T-cell (primary cell): ENCODE data around the gene SMAD6. TPM values are rescaled to one million over a fixed set of nuclear protein-coding genes. Genes with fewer than 3 reads are reported as not detected.

Experiments
- ATAC-seq, 4 experiments: fragments of 200-7000 bp in 3 of 4; fragments of 150-1000 bp in 1 of 4; cut with Tn5 transposase; replicated peaks in 1 of 4; 1 replicate in 3 of 4; 2 replicates in 1 of 4; pipeline ENCODE4 v1.10.0; 2021; ENCODE audit warnings: moderate library complexity in 3 of 4, mild to moderate bottlenecking in 2 of 4, moderate number of reproducible peaks in 1 of 4
- CTCF ChIA-PET, 2 donors: fragments of 300-600 bp; sonication (Branson Sonifier 250); formaldehyde crosslinking; loops; one replicate each; lab custom pipeline; 2022; ENCODE audit warnings: antibody characterized with exemption in 2 of 2; lab: Charles Lee
- POLR2A ChIA-PET, 2 donors: fragments of 300-600 bp; sonication (Branson Sonifier 250); formaldehyde crosslinking; loops; one replicate each; lab custom pipeline; 2022; ENCODE audit warnings: antibody characterized with exemption in 2 of 2; lab: Charles Lee
- DNase-seq, 35 experiments: peaks; one replicate each; pipeline versions ENCODE4 v3.0.0 to v3.0.0-alpha.2; 2013 to 2023
- H3K27ac ChIP-seq: one replicate; pipeline ENCODE4 v1.5.1; 2013; ENCODE audit warnings: low read length
- H3K27me3 ChIP-seq, 2 experiments: replicated peaks in 1 of 2; 1 replicate in 1 of 2; 2 replicates in 1 of 2; pipeline versions ENCODE4 v1.6.1 to v1.7.0; 2013; ENCODE audit warnings: low read length in 1 of 2, mixed read lengths in 1 of 2; ENCODE audit not compliant: control insufficient read depth in 2 of 2, insufficient read depth in 2 of 2; ENCODE audit errors: extremely low read depth in 1 of 2
- H3K36me3 ChIP-seq, 2 donors: 1 replicate in 1 of 2; 2 replicates in 1 of 2; pipeline versions ENCODE4 v1.6.1 to v1.7.0; 2013; ENCODE audit warnings: low read length in 1 of 2; ENCODE audit not compliant: control insufficient read depth in 2 of 2, insufficient read depth in 1 of 2; ENCODE audit errors: extremely low read depth in 1 of 2
- H3K4me1 ChIP-seq, 2 experiments: 1 replicate in 1 of 2; 2 replicates in 1 of 2; pipeline versions ENCODE4 v1.6.1 to v1.7.0; 2013; ENCODE audit warnings: low read length in 2 of 2, mixed read lengths in 1 of 2; ENCODE audit not compliant: insufficient read depth in 2 of 2, control insufficient read depth in 1 of 2; ENCODE audit errors: extremely low read depth in 1 of 2
- H3K4me3 ChIP-seq, 2 donors: 1 replicate in 1 of 2; 2 replicates in 1 of 2; pipeline versions ENCODE4 v1.5.1 to v1.7.0; 2013; ENCODE audit warnings: mild to moderate bottlenecking in 2 of 2, low read length in 1 of 2, moderate library complexity in 1 of 2; ENCODE audit not compliant: control insufficient read depth in 1 of 2; ENCODE audit errors: extremely low read depth in 1 of 2
- H3K9me3 ChIP-seq: 2 replicates; pipeline ENCODE4 v1.7.0; 2013
- H3K27ac Mint-ChIP-seq, 2 donors: one replicate each; pipeline ENCODE4 v1.8.0; 2020 to 2021; ENCODE audit warnings: mild to moderate bottlenecking in 2 of 2, mixed read lengths in 2 of 2
- H3K27me3 Mint-ChIP-seq, 2 donors: one replicate each; pipeline ENCODE4 v1.8.0; 2021 to 2022; ENCODE audit warnings: mixed read lengths in 2 of 2
- H3K36me3 Mint-ChIP-seq: one replicate; pipeline ENCODE4 v1.8.0; 2021; ENCODE audit warnings: mixed read lengths
- H3K4me1 Mint-ChIP-seq, 3 donors: one replicate each; pipeline ENCODE4 v1.8.0; 2020 to 2022; ENCODE audit warnings: mixed read lengths in 3 of 3, mild to moderate bottlenecking in 1 of 3
- H3K4me3 Mint-ChIP-seq, 3 donors: one replicate each; pipeline ENCODE4 v1.8.0; 2020 to 2022; ENCODE audit warnings: mild to moderate bottlenecking in 3 of 3, mixed read lengths in 3 of 3, moderate library complexity in 3 of 3
- H3K9me3 Mint-ChIP-seq, 3 donors: one replicate each; pipeline ENCODE4 v1.8.0; 2020 to 2022; ENCODE audit warnings: mixed read lengths in 3 of 3
- WGBS: methylation state at CpG from one replicate; pipeline ENCODE4 v1.1.5; 2013; ENCODE audit warnings: missing lambda C conversion rate; ENCODE audit not compliant: insufficient coverage; 5-methylcytosine and 5-hydroxymethylcytosine counted together
- total RNA-seq, 35 experiments: library from RNA in 6 of 35; stranded (reverse) in 6 of 35; fragments of 120-200 nt in 1 of 35; gene quantifications; one replicate each; pipeline versions ENCODE4 v1.2.1 to v1.2.4 and lab custom pipeline; 2013 to 2026

The SMAD6 gene
- total RNA-seq, 5 donors from 2014 or later (not counting 1 experiment from before 2014, with no cell fraction given) = 0.13 to 0.55 (median 0.33) TPM

DNA sequence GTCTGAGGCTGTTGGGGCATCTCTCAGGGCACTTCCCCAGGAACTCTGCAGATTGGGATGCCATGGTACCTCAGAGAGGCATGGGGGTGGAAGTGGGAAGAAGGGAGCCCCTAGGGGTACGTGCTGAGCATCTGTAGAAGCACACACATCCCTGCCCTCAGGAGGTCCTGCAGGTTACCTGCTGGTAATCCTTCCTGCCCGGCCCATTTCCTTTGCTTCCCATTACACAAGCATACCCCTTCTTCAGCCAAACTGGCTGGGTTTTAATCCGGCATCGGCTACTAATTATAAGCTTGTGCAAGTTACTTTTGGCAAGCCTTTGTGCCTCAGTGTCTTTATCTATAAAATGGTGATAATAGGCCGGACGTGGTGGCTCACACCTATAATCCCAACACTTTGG is 3.1 kb upstream of the SMAD6 start:
- H3K4me3 Mint-ChIP-seq = no peak overlapping the region

DNA sequence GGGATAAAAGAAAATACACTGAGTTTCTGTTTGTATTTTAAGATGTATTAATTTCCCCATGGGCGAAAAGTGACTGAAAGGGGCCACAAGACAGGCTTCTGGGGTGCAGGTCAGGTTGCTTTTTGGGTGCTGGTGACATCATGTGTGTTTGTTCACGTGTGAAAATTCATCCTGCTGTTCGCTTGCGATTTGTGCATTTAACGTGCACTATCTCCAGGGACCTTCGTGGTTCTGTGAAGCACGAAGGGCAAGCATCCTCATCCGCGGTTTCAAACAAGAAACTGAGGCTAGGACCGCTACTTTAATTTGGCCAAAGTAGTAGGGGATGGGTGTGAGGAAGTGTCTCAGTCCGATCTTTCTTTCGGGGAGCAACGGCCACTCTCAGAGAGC is 1.6 kb upstream of the SMAD6 start:
- DNase-seq = peak in 2 of 35 experiments; percentile 2 to 4

More for the DNA sequence above, 3.1 kb upstream of the SMAD6 start:
- no peak overlapping the region for H3K27ac Mint-ChIP-seq
- peaks cover 5 to 8% of the 10 kb centered on the region in 2 donors for H3K27me3 Mint-ChIP-seq
- H3K4me1 Mint-ChIP-seq = peaks cover 14 to 21% (median 20%) of the 10 kb centered on the region in 3 donors
- H3K27me3 ChIP-seq = peaks cover 0 to 17% of the 10 kb centered on the region in 2 experiments
- H3K9me3 Mint-ChIP-seq = no peaks in the 10 kb centered on the region
- no peak overlapping the region for H3K4me3 ChIP-seq
- POLR2A ChIA-PET = no interaction called here
- no peak overlapping the region for H3K27ac ChIP-seq
- DNase-seq (no peak), ATAC-seq (no peak)
- CTCF ChIA-PET = interaction anchor here in 1 of 2 donors (0.7 kb wide), 1 partner anchor 494 kb away, joined by 3 read pairs; no protein-coding TSS in a partner anchor
- no peaks in the 10 kb centered on the region for H3K36me3 ChIP-seq
- H3K9me3 ChIP-seq = no peaks in the 10 kb centered on the region
- H3K36me3 Mint-ChIP-seq = no peaks in the 10 kb centered on the region
- 80% methylated on average over 1 of the region's 6 CpGs for WGBS
- peaks cover 10 to 27% of the 10 kb centered on the region in 2 experiments for H3K4me1 ChIP-seq

DNA sequence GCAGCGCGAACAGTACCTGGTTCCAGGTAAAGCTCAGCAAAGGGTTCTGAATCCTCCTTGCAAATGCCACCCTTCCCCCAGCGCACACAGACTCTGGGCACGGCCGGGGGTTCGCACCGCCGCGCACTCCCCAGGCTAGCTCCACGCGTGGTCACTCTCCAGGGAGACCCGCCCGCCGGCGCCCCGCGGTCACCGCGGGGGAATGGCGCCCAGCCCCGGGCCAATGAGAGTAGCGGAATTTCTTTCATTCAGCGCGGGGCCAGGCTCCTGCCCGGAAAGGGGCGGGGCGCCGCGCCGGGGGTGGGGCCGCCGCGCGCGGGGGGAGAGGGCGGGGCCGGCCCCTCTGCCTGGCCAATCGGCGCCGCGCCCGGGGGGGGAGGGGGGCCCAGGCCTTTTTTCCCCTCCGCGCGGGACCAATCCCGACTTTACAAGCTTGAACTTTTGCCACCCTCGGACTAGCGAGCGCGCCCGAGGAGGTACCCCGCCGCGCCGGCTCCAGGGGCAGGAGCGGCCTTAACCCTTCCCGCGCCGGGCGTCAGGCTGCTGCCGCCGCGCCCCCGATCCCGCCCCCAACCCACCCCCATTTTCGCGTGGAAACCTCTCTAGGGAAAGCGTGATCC is 1.1 kb upstream of the SMAD6 start:
- Histone ChIP-seq H3K4me3 (peak overlapping the region; percentile 52 to 89), H3K27ac (no peak overlapping the region), H3K36me3 (no peaks in the 10 kb centered on the region), H3K27me3 (peaks cover 0 to 32% of the 10 kb centered on the region in 2 experiments), H3K4me1 (peaks cover 8 to 29% of the 10 kb centered on the region in 2 experiments), H3K9me3 (no peaks in the 10 kb centered on the region)
- no peaks in the 10 kb centered on the region for H3K36me3 Mint-ChIP-seq
- peaks cover 16 to 24% (median 22%) of the 10 kb centered on the region in 3 donors for H3K4me1 Mint-ChIP-seq
- H3K9me3 Mint-ChIP-seq = no peaks in the 10 kb centered on the region
- peak; percentile 84 to 90 (median 85) for ATAC-seq
- ChIA-PET POLR2A (no interaction called here), CTCF (no interaction called here)
- peaks cover 14 to 25% of the 10 kb centered on the region in 2 donors for H3K27me3 Mint-ChIP-seq
- H3K4me3 Mint-ChIP-seq = peak overlapping the region; percentile 84 to 95 (median 86)
- peak; percentile 53 to 87 (median 76) for DNase-seq
- under 1% methylated on average over 41 of the region's 68 CpGs for WGBS
- peak overlapping the region in 1 of 2 donors; percentile 71 for H3K27ac Mint-ChIP-seq

More for the DNA sequence above, 1.6 kb upstream of the SMAD6 start:
- peaks cover 8 to 29% of the 10 kb centered on the region in 2 experiments for H3K4me1 ChIP-seq
- Mint-ChIP-seq H3K4me3 (peak overlapping the region; percentile 82 to 95 (median 82)), H3K4me1 (peaks cover 16 to 24% (median 22%) of the 10 kb centered on the region in 3 donors), H3K27ac (peak overlapping the region in 1 of 2 donors; percentile 71), H3K9me3 (no peaks in the 10 kb centered on the region), H3K27me3 (peaks cover 14 to 21% of the 10 kb centered on the region in 2 donors), H3K36me3 (no peaks in the 10 kb centered on the region)
- WGBS = 6% methylated on average over 12 of the region's 13 CpGs
- peak overlapping the region; percentile 52 to 74 for H3K4me3 ChIP-seq
- POLR2A ChIA-PET = no interaction called here
- H3K36me3 ChIP-seq = no peaks in the 10 kb centered on the region
- peaks cover 0 to 27% of the 10 kb centered on the region in 2 experiments for H3K27me3 ChIP-seq
- H3K27ac ChIP-seq = no peak overlapping the region
- CTCF ChIA-PET = no interaction called here
- ATAC-seq = peak in 2 of 4 experiments; percentile 1 to 2
- no peaks in the 10 kb centered on the region for H3K9me3 ChIP-seq

DNA sequence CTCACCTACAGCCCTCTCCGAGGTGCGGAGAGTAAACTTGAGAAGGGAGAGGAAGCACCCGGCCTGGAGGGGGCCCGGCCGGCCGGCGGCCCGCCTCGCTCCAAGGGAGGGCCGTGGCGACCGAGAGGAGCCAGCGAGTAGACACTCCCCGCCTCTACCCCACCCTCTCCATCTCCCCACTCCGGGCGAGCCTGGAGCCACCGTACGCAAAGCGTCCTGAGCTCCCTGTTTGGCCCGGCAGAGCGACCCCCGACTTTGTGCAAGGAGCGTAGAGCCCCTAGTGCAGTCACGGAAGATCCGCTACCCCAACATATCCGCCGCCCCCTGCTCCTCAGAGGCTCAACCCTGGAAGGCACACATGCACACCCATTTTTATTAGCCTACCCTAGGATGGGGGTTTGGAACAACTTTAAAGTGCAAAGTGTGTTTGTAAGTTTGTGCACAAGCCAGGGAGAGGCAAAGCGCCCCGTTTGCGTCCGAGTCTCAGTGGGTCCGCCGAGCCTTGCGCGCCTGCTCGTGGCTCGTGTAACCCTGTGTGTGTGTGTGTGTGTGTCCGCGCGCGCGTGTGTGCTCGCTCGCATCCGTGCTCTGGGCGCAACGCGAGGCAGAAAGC is 508 bp upstream of the SMAD6 start:
- no peaks in the 10 kb centered on the region for H3K9me3 ChIP-seq
- Mint-ChIP-seq H3K4me3 (peak overlapping the region; percentile 84 to 95 (median 86)), H3K27ac (peak overlapping the region in 1 of 2 donors; percentile 11), H3K9me3 (no peaks in the 10 kb centered on the region), H3K27me3 (peaks cover 14 to 25% of the 10 kb centered on the region in 2 donors), H3K4me1 (peaks cover 16 to 24% (median 22%) of the 10 kb centered on the region in 3 donors), H3K36me3 (no peaks in the 10 kb centered on the region)
- 1% methylated on average over 23 of the region's 48 CpGs for WGBS
- DNase-seq (peak in 18 of 35 experiments; percentile 4 to 54 (median 21)), ATAC-seq (peak; percentile 35 to 50 (median 44))
- H3K27ac ChIP-seq = no peak overlapping the region
- CTCF ChIA-PET = interaction anchor here in 1 of 2 donors (0.7 kb wide), 1 partner anchor 159 kb away, joined by 8 read pairs; no protein-coding TSS in a partner anchor
- H3K4me3 ChIP-seq = peak overlapping the region; percentile 52 to 89
- H3K36me3 ChIP-seq = no peaks in the 10 kb centered on the region
- H3K4me1 ChIP-seq = peaks cover 8 to 29% of the 10 kb centered on the region in 2 experiments
- POLR2A ChIA-PET = no interaction called here
- H3K27me3 ChIP-seq = peaks cover 0 to 34% of the 10 kb centered on the region in 2 experiments

DNA sequence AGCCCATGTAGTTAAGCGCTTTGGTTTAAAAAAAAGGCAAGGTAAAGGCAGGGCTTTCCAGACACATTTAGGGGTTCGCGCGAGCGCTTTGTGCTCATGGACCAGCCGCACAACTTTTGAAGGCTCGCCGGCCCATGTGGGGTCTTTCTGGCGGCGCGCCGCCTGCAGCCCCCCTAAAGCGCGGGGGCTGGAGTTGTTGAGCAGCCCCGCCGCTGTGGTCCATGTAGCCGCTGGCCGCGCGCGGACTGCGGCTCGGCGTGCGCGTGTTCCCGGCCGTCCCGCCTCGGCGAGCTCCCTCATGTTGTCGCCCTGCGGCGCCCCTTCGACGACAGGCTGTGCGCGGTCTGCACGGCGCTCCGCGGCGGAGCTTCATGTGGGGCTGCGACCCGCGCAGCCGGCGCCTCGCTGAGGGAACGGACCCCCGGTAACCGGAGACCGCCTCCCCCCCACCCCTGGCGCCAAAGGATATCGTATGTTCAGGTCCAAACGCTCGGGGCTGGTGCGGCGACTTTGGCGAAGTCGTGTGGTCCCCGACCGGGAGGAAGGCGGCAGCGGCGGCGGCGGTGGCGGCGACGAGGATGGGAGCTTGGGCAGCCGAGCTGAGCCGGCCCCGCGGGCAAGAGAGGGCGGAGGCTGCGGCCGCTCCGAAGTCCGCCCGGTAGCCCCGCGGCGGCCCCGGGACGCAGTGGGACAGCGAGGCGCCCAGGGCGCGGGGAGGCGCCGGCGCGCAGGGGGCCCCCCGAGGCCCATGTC is 927 bp downstream of the SMAD6 start:
- peaks cover 16 to 24% (median 22%) of the 10 kb centered on the region in 3 donors for H3K4me1 Mint-ChIP-seq
- 1% methylated on average over 92 of the region's 95 CpGs for WGBS
- H3K36me3 ChIP-seq = no peaks in the 10 kb centered on the region
- CTCF ChIA-PET = no interaction called here
- peaks cover 0 to 34% of the 10 kb centered on the region in 2 experiments for H3K27me3 ChIP-seq
- DNase-seq (peak in 4 of 35 experiments; percentile 8 to 32 (median 19)), ATAC-seq (no peak)
- H3K4me3 ChIP-seq = peak overlapping the region; percentile 52 to 89
- H3K4me3 Mint-ChIP-seq = peak overlapping the region; percentile 72 to 95 (median 86)
- H3K36me3 Mint-ChIP-seq = no peaks in the 10 kb centered on the region
- peak overlapping the region in 1 of 2 donors; percentile 11 for H3K27ac Mint-ChIP-seq
- H3K9me3 Mint-ChIP-seq = no peaks in the 10 kb centered on the region
- no peak overlapping the region for H3K27ac ChIP-seq
- no peaks in the 10 kb centered on the region for H3K9me3 ChIP-seq
- POLR2A ChIA-PET = no interaction called here
- peaks cover 8 to 29% of the 10 kb centered on the region in 2 experiments for H3K4me1 ChIP-seq
- H3K27me3 Mint-ChIP-seq = peaks cover 14 to 25% of the 10 kb centered on the region in 2 donors

DNA sequence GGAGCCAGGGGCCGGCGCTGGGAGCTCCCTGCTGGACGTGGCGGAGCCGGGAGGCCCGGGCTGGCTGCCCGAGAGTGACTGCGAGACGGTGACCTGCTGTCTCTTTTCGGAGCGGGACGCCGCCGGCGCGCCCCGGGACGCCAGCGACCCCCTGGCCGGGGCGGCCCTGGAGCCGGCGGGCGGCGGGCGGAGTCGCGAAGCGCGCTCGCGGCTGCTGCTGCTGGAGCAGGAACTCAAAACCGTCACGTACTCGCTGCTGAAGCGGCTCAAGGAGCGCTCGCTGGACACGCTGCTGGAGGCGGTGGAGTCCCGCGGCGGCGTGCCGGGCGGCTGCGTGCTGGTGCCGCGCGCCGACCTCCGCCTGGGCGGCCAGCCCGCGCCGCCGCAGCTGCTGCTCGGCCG is 1.5 kb downstream of the SMAD6 start:
- peak overlapping the region in 1 of 2 donors; percentile 89 for H3K4me3 ChIP-seq
- Mint-ChIP-seq H3K4me1 (peaks cover 16 to 24% (median 22%) of the 10 kb centered on the region in 3 donors), H3K9me3 (no peaks in the 10 kb centered on the region), H3K4me3 (peak overlapping the region in 1 of 3 donors; percentile 95), H3K36me3 (no peaks in the 10 kb centered on the region), H3K27me3 (peaks cover 14 to 25% of the 10 kb centered on the region in 2 donors), H3K27ac (no peak overlapping the region)
- no peaks in the 10 kb centered on the region for H3K36me3 ChIP-seq
- H3K4me1 ChIP-seq = peaks cover 8 to 29% of the 10 kb centered on the region in 2 experiments
- H3K27me3 ChIP-seq = peaks cover 0 to 34% of the 10 kb centered on the region in 2 experiments
- H3K27ac ChIP-seq = no peak overlapping the region
- POLR2A ChIA-PET = no interaction called here
- no peaks in the 10 kb centered on the region for H3K9me3 ChIP-seq
- CTCF ChIA-PET = no interaction called here
- DNase-seq (peak in 6 of 35 experiments; percentile 10 to 33 (median 22)), ATAC-seq (no peak)
- 2% methylated on average over 59 of the region's 59 CpGs for WGBS
